SJCRH30 (cell line): ENCODE results near the gene BIRC5. TPM values are rescaled to one million over a fixed set of nuclear protein-coding genes. Genes with fewer than 3 reads are reported as not detected.
"Not testable (repeated sequence)": the region's sequence is repeated elsewhere in the genome, so short reads cannot be mapped to it uniquely, and the experiment has no call there.

Experiments used
- DNase-seq, 2 experiments: peaks; one replicate each; pipeline ENCODE4 v3.0.0-alpha.2; 2015 to 2020
- H3K27ac ChIP-seq: fragments of 250-450 bp; sonication (Bioruptor Pico); 2 replicates; pipeline ENCODE4 v1.5.1; 2020; ENCODE audit warnings: mild to moderate bottlenecking, moderate library complexity
- H3K27me3 ChIP-seq: fragments of 250-450 bp; sonication (Bioruptor Pico); 2 replicates; pipeline ENCODE4 v1.5.1; 2020; ENCODE audit warnings: mild to moderate bottlenecking, moderate library complexity
- H3K36me3 ChIP-seq: fragments of 250-450 bp; sonication (Bioruptor Pico); 2 replicates; pipeline ENCODE4 v1.5.1; 2020; ENCODE audit warnings: mild to moderate bottlenecking, moderate library complexity
- H3K4me1 ChIP-seq: fragments of 250-450 bp; sonication (Bioruptor Pico); 2 replicates; pipeline ENCODE4 v1.5.1; 2020; ENCODE audit warnings: mild to moderate bottlenecking, moderate library complexity
- H3K4me3 ChIP-seq: fragments of 250-450 bp; sonication (Bioruptor Pico); 2 replicates; pipeline ENCODE4 v1.5.1; 2020; ENCODE audit warnings: mild to moderate bottlenecking, moderate library complexity
- H3K9me3 ChIP-seq: fragments of 250-450 bp; sonication (Bioruptor Pico); replicated peaks from 2 replicates; pipeline ENCODE4 v1.5.1; 2020; ENCODE audit warnings: mild to moderate bottlenecking, moderate library complexity
- total RNA-seq: library from RNA; depleted of rRNA; stranded (reverse); fragments of >200 nt; shearing (Covaris generic); gene quantifications from 2 replicates; pipeline ENCODE4 v1.2.3, GENCODE V29; 2014; rRNA removed

The BIRC5 gene
- 248 and 255 TPM in 2 replicates for total RNA-seq

DNA sequence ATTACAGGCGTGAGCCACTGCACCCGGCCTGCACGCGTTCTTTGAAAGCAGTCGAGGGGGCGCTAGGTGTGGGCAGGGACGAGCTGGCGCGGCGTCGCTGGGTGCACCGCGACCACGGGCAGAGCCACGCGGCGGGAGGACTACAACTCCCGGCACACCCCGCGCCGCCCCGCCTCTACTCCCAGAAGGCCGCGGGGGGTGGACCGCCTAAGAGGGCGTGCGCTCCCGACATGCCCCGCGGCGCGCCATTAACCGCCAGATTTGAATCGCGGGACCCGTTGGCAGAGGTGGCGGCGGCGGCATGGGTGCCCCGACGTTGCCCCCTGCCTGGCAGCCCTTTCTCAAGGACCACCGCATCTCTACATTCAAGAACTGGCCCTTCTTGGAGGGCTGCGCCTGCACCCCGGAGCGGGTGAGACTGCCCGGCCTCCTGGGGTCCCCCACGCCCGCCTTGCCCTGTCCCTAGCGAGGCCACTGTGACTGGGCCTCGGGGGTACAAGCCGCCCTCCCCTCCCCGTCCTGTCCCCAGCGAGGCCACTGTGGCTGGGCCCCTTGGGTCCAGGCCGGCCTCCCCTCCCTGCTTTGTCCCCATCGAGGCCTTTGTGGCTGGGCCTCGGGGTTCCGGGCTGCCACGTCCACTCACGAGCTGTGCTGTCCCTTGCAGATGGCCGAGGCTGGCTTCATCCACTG, at the start of gene BIRC5:
BIRC5 (plus strand) TSS at position 238 of the 690 bp plus-strand sequence; CDS start at position 302, 64 bp downstream.
- Histone ChIP-seq H3K4me3 (peak within 1 kb of the TSS; percentile 90), H3K27ac (peak within 1 kb of the TSS; percentile 94), H3K27me3 (no peaks in the 10 kb centered on the region), H3K4me1 (peaks cover 5% of the 10 kb centered on the region), H3K36me3 (peaks cover 35% of the 10 kb centered on the region), H3K9me3 (no peaks in the 10 kb centered on the region)
- DNase-seq = peak; percentile 96 to 98

DNA sequence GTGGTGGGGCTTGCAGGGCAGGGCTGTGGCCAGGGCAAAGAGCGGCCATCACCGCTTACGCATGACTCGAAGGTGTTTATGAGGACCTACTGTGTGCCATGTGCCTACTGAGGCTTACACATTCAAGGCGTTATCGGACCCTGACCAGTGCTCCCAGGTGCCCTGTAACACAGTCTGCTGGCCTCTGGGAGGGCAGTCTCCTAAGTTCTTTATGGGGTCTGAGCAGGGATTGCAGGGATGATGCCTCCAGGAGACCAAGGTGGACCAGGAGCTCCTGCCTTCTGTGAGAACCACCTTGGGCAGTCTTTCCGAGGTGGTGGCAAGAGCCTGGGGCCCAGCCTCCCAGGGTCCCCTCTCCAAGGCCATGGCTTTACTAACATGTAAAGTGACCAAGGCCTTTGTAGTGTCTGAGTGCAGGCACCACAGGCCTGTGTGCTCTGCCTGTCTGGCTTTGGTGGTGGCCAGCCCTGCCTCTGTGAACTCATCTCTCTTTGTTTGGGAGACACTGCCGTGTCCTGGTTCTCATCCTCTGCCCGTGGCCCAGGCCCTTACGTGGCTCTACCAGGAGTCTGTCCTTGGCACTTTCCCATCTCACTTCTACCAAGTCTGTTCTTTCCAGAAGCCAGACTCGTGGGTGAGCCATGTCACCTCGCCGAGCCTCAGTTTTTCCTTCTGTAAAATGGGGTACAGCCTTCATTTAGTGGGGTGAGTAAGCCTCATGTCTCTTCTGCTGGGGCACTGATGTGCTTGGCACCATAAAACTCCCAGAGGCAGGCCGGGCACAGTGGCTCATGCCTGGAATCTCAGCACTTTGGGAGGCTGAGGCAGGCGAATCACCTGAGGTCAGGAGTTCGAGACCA, 49.1 kb upstream of the BIRC5 start:
- H3K4me1 ChIP-seq = no peaks in the 10 kb centered on the region; the same call in 1 of the 2 replicates
- no peaks in the 10 kb centered on the region for H3K36me3 ChIP-seq
- no peaks in the 10 kb centered on the region for H3K27me3 ChIP-seq
- H3K9me3 ChIP-seq = no peaks in the 10 kb centered on the region
- H3K4me3 ChIP-seq = no peak overlapping the region
- no peak for DNase-seq
- no peak overlapping the region for H3K27ac ChIP-seq

DNA sequence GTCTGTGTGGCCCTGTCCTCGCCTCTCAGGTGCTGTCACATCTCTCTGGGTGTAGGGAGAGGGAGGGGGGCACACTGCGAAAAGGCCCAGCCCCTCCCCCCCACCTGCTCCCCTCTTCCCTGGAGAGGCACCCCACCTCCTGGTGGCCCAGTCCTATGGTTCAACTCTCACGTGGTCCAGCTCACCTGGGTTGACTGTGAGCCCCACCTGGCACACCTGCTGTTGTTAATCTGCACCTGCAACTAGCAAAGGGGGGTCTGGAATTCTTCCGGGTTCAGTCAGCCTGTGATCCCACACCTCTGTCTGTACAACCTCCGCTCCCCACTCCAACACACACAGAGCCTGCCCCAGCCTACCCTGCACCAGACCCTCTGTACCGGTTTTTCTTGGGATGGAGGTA, 47.6 kb upstream of the BIRC5 start:
- no peaks in the 10 kb centered on the region; the same call in 1 of the 2 replicates for H3K4me1 ChIP-seq
- H3K27ac ChIP-seq = no peak overlapping the region
- no peak for DNase-seq
- no peaks in the 10 kb centered on the region for H3K27me3 ChIP-seq
- no peaks in the 10 kb centered on the region for H3K36me3 ChIP-seq
- no peak overlapping the region for H3K4me3 ChIP-seq
- no peaks in the 10 kb centered on the region for H3K9me3 ChIP-seq

GRCh38 chr17:78168242-78168902, 45.7 kb upstream of the BIRC5 start, which contains the start of gene SYNGR2:
TSS of gene SYNGR2 (plus strand) at chr17:78168581. CDS start at chr17:78168617, 36 bp downstream.
- Histone ChIP-seq H3K4me1 (peaks cover 6% of the 10 kb centered on the region; the same call in 1 of the 2 replicates), H3K4me3 (peak within 1 kb of the TSS; percentile 63), H3K27ac (no peak within 1 kb of the TSS), H3K9me3 (no peaks in the 10 kb centered on the region), H3K36me3 (no peaks in the 10 kb centered on the region; the same call in 1 of the 2 replicates), H3K27me3 (no peaks in the 10 kb centered on the region)
- peak; percentile 87 to 91 for DNase-seq

- DNase-seq = peak; percentile 63 to 74
- no peak overlapping the region for H3K27ac ChIP-seq
- peaks cover 8% of the 10 kb centered on the region for H3K36me3 ChIP-seq
- H3K4me1 ChIP-seq = peaks cover 6% of the 10 kb centered on the region; the same call in 1 of the 2 replicates
- H3K4me3 ChIP-seq = peak overlapping the region; percentile 63
- no peaks in the 10 kb centered on the region for H3K9me3 ChIP-seq
- H3K27me3 ChIP-seq = no peaks in the 10 kb centered on the region
These were observed 44.9 kb upstream of the BIRC5 start for GRCh38 chr17:78168903-78169793.

DNA sequence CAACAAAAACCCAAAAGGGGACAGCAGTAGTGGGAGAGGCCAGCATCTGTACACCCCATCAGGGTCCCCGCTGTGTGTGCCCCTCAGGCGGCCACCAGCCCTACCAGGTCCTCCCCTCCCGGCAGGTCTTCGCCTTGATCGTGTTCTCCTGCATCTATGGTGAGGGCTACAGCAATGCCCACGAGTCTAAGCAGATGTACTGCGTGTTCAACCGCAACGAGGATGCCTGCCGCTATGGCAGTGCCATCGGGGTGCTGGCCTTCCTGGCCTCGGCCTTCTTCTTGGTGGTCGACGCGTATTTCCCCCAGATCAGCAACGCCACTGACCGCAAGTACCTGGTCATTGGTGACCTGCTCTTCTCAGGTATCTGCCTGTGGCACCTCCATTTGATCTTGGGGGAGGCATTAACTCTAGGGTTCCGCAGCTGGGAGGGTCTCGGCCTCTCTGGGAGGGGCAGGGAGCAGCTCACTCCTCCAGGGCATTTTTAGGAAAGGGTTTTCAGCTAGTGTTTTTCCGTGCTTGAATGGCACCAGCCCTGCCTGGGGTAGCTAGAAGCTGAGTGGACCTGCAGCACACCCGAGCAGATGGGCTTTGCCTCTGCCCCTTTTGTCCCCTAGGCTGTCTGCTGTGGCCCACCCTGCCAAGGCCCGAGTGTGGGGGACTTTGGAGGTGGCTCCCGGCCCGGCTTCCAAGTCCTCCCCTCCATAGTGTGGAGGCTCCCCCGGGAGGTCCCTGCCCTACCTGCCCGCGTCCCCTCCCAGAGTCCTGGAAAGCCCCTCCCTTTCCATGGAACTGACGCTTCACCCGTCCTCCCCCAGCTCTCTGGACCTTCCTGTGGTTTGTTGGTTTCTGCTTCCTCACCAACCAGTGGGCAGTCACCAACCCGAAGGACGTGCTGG, 43.1 kb upstream of the BIRC5 start:
- no peaks in the 10 kb centered on the region for H3K9me3 ChIP-seq
- no peak overlapping the region for H3K27ac ChIP-seq
- H3K27me3 ChIP-seq = no peaks in the 10 kb centered on the region
- H3K4me1 ChIP-seq = peaks cover 6% of the 10 kb centered on the region; the same call in 1 of the 2 replicates
- DNase-seq = no peak
- peaks cover 22% of the 10 kb centered on the region for H3K36me3 ChIP-seq
- H3K4me3 ChIP-seq = no peak overlapping the region

- H3K36me3 ChIP-seq = peaks cover 28% of the 10 kb centered on the region
- not testable (repeated sequence) for H3K27ac ChIP-seq
These were observed 42.3 kb upstream of the BIRC5 start for GRCh38 chr17:78171591-78172248.

DNA sequence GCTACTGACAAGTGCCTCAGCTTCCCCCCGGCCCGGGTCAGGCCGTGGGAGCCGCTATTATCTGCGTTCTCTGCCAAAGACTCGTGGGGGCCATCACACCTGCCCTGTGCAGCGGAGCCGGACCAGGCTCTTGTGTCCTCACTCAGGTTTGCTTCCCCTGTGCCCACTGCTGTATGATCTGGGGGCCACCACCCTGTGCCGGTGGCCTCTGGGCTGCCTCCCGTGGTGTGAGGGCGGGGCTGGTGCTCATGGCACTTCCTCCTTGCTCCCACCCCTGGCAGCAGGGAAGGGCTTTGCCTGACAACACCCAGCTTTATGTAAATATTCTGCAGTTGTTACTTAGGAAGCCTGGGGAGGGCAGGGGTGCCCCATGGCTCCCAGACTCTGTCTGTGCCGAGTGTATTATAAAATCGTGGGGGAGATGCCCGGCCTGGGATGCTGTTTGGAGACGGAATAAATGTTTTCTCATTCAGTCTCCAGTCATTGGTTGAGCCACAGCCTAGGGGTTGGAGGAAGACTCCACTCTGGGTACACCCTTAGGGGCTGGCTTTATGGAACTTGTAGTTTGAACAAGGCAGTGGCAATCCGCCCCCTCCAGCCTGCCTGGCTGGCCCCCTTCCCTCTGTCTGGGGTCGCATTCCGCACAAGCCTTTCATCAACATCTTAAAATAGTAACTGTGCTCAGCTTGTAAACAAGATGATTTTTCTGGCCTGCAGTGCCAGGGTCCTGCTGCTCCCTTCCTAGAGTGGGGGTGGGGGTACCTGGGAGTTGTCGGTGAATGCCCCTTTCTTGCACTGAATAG, 41.6 kb upstream of the BIRC5 start:
- Histone ChIP-seq H3K36me3 (peaks cover 35% of the 10 kb centered on the region), H3K27me3 (no peaks in the 10 kb centered on the region), H3K4me3 (no peak overlapping the region), H3K4me1 (peaks cover 6% of the 10 kb centered on the region; the same call in 1 of the 2 replicates), H3K9me3 (no peaks in the 10 kb centered on the region), H3K27ac (no peak overlapping the region)
- DNase-seq = no peak

More at GRCh38 chr17:78171591-78172248, 42.3 kb upstream of the BIRC5 start:
- H3K4me3 ChIP-seq, DNase-seq, H3K9me3 ChIP-seq, H3K27me3 ChIP-seq, H3K4me1 ChIP-seq: not testable (repeated sequence)

DNA sequence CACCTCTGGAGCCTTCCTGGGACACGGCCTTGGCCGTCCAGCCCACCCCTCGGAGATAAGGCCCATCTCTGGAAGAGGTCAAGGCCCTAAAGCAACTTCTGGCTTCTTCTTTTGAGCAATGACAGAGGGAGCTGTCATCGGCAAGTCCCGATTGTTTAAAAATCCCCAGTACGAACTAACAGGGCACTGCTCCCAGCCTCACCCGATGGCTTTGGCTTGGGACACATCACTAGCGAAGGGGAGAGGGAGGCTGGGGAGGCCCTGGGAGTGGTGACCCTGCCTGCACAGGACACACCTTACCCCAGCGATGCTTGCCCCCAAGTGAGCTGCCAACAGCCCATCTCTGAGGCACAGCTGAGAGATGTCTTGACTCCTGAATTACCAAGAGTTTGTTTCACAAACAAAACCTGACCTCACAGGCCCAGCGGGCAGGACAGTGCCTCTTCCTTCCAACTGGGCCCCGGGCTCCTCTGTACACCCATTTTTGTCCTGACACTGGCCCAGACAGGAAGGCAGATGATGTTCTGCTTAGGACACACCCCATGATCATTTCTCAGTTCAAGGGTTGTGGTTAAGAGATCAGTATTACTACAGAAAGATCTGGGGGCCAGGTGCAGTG, 40.8 kb upstream of the BIRC5 start:
- no peak overlapping the region for H3K27ac ChIP-seq

GRCh38 chr17:78174346-78174869, 39.6 kb upstream of the BIRC5 start:
- no peak for DNase-seq
- H3K4me1 ChIP-seq = peaks cover 6% of the 10 kb centered on the region; the same call in 1 of the 2 replicates
- H3K27ac ChIP-seq = no peak overlapping the region
- H3K36me3 ChIP-seq = peaks cover 54% of the 10 kb centered on the region
- H3K4me3 ChIP-seq = no peak overlapping the region
- H3K9me3 ChIP-seq = no peaks in the 10 kb centered on the region
- no peaks in the 10 kb centered on the region for H3K27me3 ChIP-seq

More for the DNA sequence above, 40.8 kb upstream of the BIRC5 start:
- DNase-seq = no peak
- Histone ChIP-seq H3K27me3 (no peaks in the 10 kb centered on the region), H3K4me1 (peaks cover 6% of the 10 kb centered on the region; the same call in 1 of the 2 replicates), H3K36me3 (peaks cover 42% of the 10 kb centered on the region), H3K4me3 (no peak overlapping the region), H3K9me3 (no peaks in the 10 kb centered on the region)

DNA sequence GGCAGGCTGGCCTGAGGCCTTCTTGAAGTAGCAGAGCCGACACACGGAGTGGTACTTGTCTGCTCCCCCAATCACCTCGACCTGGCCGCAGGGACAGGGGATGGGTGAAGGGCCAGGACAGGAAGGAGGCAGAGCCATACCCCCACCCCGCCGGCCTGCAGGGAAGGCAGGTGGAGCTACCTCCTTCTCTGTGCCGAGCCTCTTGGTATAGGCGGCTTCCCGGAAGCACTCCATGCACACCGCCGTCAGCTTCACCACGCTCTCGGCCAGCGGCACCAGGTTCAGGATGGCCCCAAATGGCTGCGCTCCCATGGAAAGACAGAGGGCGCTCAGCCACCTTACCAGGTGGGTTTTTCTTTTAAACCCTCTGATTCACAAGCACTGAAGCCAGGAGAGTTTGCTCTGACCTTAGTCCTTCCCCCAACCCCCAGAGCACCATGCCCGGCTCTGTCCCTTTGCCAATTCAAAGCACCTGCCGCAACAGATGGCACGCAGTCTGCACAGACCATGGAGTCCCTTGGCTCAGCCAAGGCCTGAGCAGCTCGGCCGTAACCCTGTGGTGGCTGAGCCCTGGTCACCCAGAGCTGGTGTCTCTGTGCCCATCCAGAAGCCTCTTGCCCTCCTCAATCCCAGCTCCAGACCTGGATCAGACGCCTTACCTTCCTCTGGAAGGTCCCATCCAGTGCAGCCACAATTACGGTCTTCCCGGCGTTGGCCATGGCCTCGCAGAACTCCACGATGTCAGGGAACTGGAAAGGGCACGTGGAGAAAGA, 39.0 kb upstream of the BIRC5 start:
- no peak for DNase-seq
- H3K4me1 ChIP-seq = peaks cover 6% of the 10 kb centered on the region; the same call in 1 of the 2 replicates
- no peaks in the 10 kb centered on the region for H3K27me3 ChIP-seq
- peaks cover 60% of the 10 kb centered on the region for H3K36me3 ChIP-seq
- no peaks in the 10 kb centered on the region for H3K9me3 ChIP-seq
- no peak overlapping the region for H3K4me3 ChIP-seq
- H3K27ac ChIP-seq = no peak overlapping the region
